HEK293T (cell line): ENCODE data around the gene CCRL2.

Experiments
- CTCF ChIA-PET: fragments of 350-600 bp; formaldehyde crosslinking; extraction: SDS; loops from one replicate; lab custom pipeline; 2021; ENCODE audit warnings: antibody characterized with exemption, inconsistent platforms; lab: Yijun Ruan, JAX
- POLR2A ChIA-PET: fragments of 350-600 bp; formaldehyde crosslinking; extraction: SDS; loops from one replicate; lab custom pipeline; 2020; ENCODE audit warnings: antibody characterized with exemption, inconsistent platforms; lab: Yijun Ruan, JAX
- DNase-seq: peaks from one replicate; pipeline ENCODE4 v3.0.0; 2012; ENCODE audit warnings: mixed read lengths; ENCODE audit errors: extremely low spot score
- ARNT ChIP-seq: fragments of 450-650 bp; IDR thresholded peaks from 2 replicates; pipeline ENCODE4 v1.6.1; 2017; ENCODE audit warnings: mild to moderate bottlenecking
- BHLHE40 ChIP-seq: fragments of 450-650 bp; IDR thresholded peaks from 2 replicates; pipeline ENCODE4 v1.6.1; 2016; ENCODE audit warnings: mild to moderate bottlenecking, moderate library complexity, borderline replicate concordance
- CTBP1 ChIP-seq: fragments of 450-650 bp; IDR thresholded peaks from 2 replicates; pipeline ENCODE4 v1.6.1; 2016; ENCODE audit warnings: borderline replicate concordance
- ELF4 ChIP-seq: fragments of 450-650 bp; IDR thresholded peaks from 2 replicates; pipeline ENCODE4 v1.6.1; 2017; ENCODE audit warnings: antibody characterized with exemption
- FOXA1 ChIP-seq: fragments of 450-650 bp; IDR thresholded peaks from 2 replicates; pipeline ENCODE4 v1.6.1; 2016; ENCODE audit warnings: mild to moderate bottlenecking
- FOXK2 ChIP-seq: fragments of 450-650 bp; IDR thresholded peaks from 2 replicates; pipeline ENCODE4 v1.6.1; 2016; ENCODE audit warnings: mild to moderate bottlenecking
- FOXM1 ChIP-seq: fragments of 450-650 bp; IDR thresholded peaks from 2 replicates; pipeline ENCODE4 v1.6.1; 2017; ENCODE audit warnings: mild to moderate bottlenecking, borderline replicate concordance
- HDGF ChIP-seq: fragments of 450-650 bp; IDR thresholded peaks from 2 replicates; pipeline ENCODE4 v1.6.1; 2017; ENCODE audit warnings: antibody characterized with exemption, borderline replicate concordance
- L3MBTL2 ChIP-seq: fragments of 450-650 bp; conservative IDR thresholded peaks from 2 replicates; pipeline ENCODE4 v1.6.1; 2016; ENCODE audit warnings: mild to moderate bottlenecking
- LEF1 ChIP-seq: fragments of 450-650 bp; IDR thresholded peaks from 2 replicates; pipeline ENCODE4 v1.6.1; 2017; ENCODE audit warnings: mild to moderate bottlenecking, borderline replicate concordance
- NFRKB ChIP-seq: fragments of 450-650 bp; IDR thresholded peaks from 2 replicates; pipeline ENCODE4 v1.6.1; 2016; ENCODE audit warnings: mild to moderate bottlenecking, moderate library complexity
- PKNOX1 ChIP-seq: fragments of 450-650 bp; IDR thresholded peaks from 2 replicates; pipeline ENCODE4 v1.6.1; 2016
- SP1 ChIP-seq: fragments of 450-650 bp; IDR thresholded peaks from 2 replicates; pipeline ENCODE4 v1.6.1; 2017
- SUZ12 ChIP-seq: fragments of 450-650 bp; IDR thresholded peaks from 2 replicates; pipeline ENCODE4 v1.6.1; 2016; ENCODE audit warnings: mild to moderate bottlenecking
- TARDBP ChIP-seq: fragments of 450-650 bp; IDR thresholded peaks from 2 replicates; pipeline ENCODE4 v1.6.1; 2016
- ZNF384 ChIP-seq: fragments of 450-650 bp; IDR thresholded peaks from 2 replicates; pipeline ENCODE4 v1.6.1; 2016

The CCRL2 gene

GRCh38 chr3:46375218-46375617 lies 31.8 kb upstream of the CCRL2 start:
- ChIA-PET CTCF (interaction anchor here (1.1 kb wide), 1 partner anchor 160 kb away, joined by 3 read pairs; no protein-coding TSS in a partner anchor), POLR2A (no interaction called here)
- DNase-seq, result no peak
- TF ChIP-seq ELF4, result no peak
- TF ChIP-seq FOXK2, result no peak
- TF ChIP-seq ZNF384, result no peak
- TF ChIP-seq BHLHE40, result no peak
- no peak for TF ChIP-seq NFRKB
- no peak for TF ChIP-seq SP1
- TF ChIP-seq FOXM1, result no peak

GRCh38 chr3:46375814-46376213 lies 31.2 kb upstream of the CCRL2 start:
- TF ChIP-seq FOXM1 (no peak), ELF4 (no peak), L3MBTL2 (no peak), PKNOX1 (no peak), FOXK2 (no peak), HDGF (no peak), ZNF384 (no peak), TARDBP (no peak), FOXA1 (no peak), CTBP1 (no peak), LEF1 (no peak), ARNT (no peak), NFRKB (no peak)
- POLR2A ChIA-PET, result no interaction called here
- no peak for DNase-seq
- CTCF ChIA-PET, result no interaction called here

GRCh38 chr3:46378426-46378942 lies 28.6 kb upstream of the CCRL2 start:
- ChIA-PET POLR2A (no interaction called here), CTCF (interaction anchor here (0.7 to 1.2 kb wide), 7 partner anchors 9 to 440 kb away, joined by 3 to 7 read pairs (median 4); no protein-coding TSS in a partner anchor)
- peak; percentile 71 for DNase-seq
- TF ChIP-seq ZNF384, result peak; percentile 67; the same call in 1 of the 2 replicates
- TF ChIP-seq FOXK2, result no peak

DNA sequence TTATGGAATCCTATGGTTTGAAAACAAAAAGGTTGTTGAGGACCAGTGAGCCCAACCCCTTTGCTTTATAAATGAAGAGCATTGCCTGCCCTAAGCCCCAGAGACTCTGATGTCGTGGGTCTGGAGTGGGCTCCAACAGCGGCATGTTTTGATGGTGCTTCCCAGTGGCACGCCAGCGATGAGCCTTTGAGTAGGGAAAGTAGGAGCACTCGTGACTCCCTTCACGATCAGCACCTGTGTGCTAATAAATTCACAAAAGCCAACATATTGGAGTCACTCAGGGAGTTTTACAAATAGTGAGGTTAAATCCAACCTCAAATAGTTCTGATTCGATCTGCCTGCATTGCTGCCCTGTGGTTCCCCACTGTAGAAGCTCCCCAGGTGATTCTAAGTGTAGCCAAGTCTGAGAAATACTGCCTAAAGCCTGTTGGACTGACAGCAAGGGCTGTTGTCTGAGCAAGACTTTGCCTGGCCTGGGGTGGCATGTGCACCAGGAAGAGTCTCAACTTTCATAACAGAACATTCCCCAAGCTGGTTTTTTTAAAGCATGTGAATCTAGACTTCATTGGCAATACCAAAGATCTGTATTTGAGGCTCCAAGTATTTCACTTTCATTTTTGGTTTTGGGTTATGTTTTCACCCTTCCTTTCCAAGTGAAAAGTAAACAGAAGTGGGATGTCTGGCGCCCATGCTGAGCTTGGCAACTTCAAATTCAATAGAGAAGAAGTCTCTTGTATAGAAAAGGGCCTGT lies 26.4 kb upstream of the CCRL2 start:
- DNase-seq, result no peak
- ChIA-PET POLR2A (no interaction called here), CTCF (no interaction called here)
- no peak for TF ChIP-seq LEF1
- TF ChIP-seq FOXM1, result no peak
- TF ChIP-seq FOXK2, result no peak
- no peak for TF ChIP-seq CTBP1
- no peak for TF ChIP-seq BHLHE40
- no peak for TF ChIP-seq HDGF
- no peak for TF ChIP-seq ELF4

DNA sequence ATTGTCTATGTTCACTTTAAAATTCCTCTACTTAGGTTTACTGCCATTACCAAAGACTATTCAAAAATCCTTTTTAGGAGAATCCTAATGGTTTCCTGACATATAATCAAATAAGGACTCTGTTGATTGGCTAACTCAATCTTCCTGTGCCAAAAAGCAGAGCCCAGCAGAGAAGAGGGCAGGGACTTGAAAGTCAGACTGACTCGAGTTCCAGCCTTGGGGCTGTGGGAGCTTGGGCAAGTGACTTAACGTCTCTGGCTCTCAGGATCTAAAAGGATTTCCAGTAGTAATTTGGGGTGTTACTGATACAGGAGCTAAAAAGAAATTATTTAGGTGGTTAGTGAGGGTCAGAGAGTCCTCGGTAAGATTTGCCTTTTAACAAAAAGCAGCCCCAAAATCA lies 25.4 kb upstream of the CCRL2 start:
- ChIA-PET POLR2A (no interaction called here), CTCF (no interaction called here)
- no peak for DNase-seq
- TF ChIP-seq SP1, result no peak
- TF ChIP-seq ELF4, result no peak
- TF ChIP-seq SUZ12, result no peak
- no peak for TF ChIP-seq TARDBP
- TF ChIP-seq NFRKB, result no peak
- no peak for TF ChIP-seq FOXM1
- TF ChIP-seq PKNOX1, result no peak
- TF ChIP-seq FOXA1, result no peak
- no peak for TF ChIP-seq ZNF384
- no peak for TF ChIP-seq L3MBTL2
- no peak for TF ChIP-seq FOXK2
- TF ChIP-seq LEF1, result no peak
- no peak for TF ChIP-seq CTBP1
- TF ChIP-seq BHLHE40, result no peak
- no peak for TF ChIP-seq ARNT
- TF ChIP-seq HDGF, result no peak

- no peak for TF ChIP-seq NFRKB
- no peak for TF ChIP-seq BHLHE40
- TF ChIP-seq ARNT, result no peak
- no peak for TF ChIP-seq ZNF384
- no peak for DNase-seq
- CTCF ChIA-PET, result interaction anchor here (0.6 kb wide), 1 partner anchor 197 kb away, joined by 3 read pairs; no protein-coding TSS in a partner anchor
- POLR2A ChIA-PET, result no interaction called here
Measured at GRCh38 chr3:46383211-46383950, 23.7 kb upstream of the CCRL2 start.

DNA sequence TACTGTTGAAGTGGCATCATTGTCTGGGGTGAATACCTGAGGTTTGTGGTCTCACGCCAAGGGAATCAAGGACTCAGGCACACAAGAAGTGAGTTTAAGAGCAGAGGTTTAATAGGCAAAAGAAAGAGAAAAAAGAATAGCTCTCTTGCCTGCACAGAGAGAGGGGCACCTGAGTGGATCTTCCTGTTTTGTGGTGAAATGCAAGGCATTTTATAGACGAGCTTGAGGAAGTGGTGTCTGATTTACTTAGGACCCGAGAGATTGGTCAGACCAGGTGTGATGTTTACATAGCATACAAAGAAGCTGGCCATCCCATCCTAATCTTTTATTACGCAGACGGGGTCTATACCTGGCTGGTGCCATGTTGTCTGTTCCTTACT lies 23.1 kb upstream of the CCRL2 start:
- DNase-seq, result no peak

More for the DNA sequence above, 23.1 kb upstream of the CCRL2 start:
- CTCF ChIA-PET, result no interaction called here
- TF ChIP-seq HDGF (no peak), BHLHE40 (no peak), TARDBP (no peak), FOXA1 (no peak), ELF4 (no peak), SP1 (no peak), PKNOX1 (no peak), ARNT (no peak), FOXM1 (no peak), NFRKB (no peak), L3MBTL2 (no peak), ZNF384 (no peak), SUZ12 (no peak), FOXK2 (no peak), CTBP1 (no peak), LEF1 (no peak)
- POLR2A ChIA-PET, result no interaction called here
